ENCODE measurements around the gene TEX53. TPM values are rescaled to one million over a fixed set of nuclear protein-coding genes. Genes with fewer than 3 reads are reported as not detected.

The TEX53 gene
- total RNA-seq, 4 donors from 2014 or later = not detected

GRCh38 chr9:114666401-114666800 is 8.8 kb upstream of the TEX53 start:
- WGBS, 2 donors = 95 to 99% methylated on average over 5 of the region's 5 CpGs
- Histone ChIP-seq H3K4me1 (peaks cover 4% of the 10 kb centered on the region in 2 donors), H3K27ac (no peak overlapping the region), H3K4me3 (replicated peaks in 1 of 3) (no peak overlapping the region), H3K27me3 (no peaks in the 10 kb centered on the region), H3K9me3 (no peaks in the 10 kb centered on the region), H3K36me3 (no peaks in the 10 kb centered on the region)
- DNase-seq = no peak
- TF ChIP-seq CTCF (IDR thresholded peaks at IDR 0.05) (no peak), POLR2A (IDR thresholded peaks at IDR 0.05) (no peak)
- intact Hi-C loops (cut with DNase I) = no loop called here

GRCh38 chr9:114664181-114664580 is 6.6 kb upstream of the TEX53 start:
- H3K36me3 ChIP-seq = no peaks in the 10 kb centered on the region
- no peaks in the 10 kb centered on the region for H3K4me1 ChIP-seq
- H3K27ac ChIP-seq = no peak overlapping the region
- no peaks in the 10 kb centered on the region for H3K27me3 ChIP-seq
- no peak overlapping the region for H3K4me3 ChIP-seq (replicated peaks in 1 of 3)
- WGBS, 2 donors = 84 to 89% methylated on average over 3 of the region's 3 CpGs
- no peaks in the 10 kb centered on the region for H3K9me3 ChIP-seq
- intact Hi-C loops (cut with DNase I) = loop anchor here (5.0 kb wide), 1 partner anchor 73 kb away; no protein-coding TSS in a partner anchor
- TF ChIP-seq POLR2A (IDR thresholded peaks at IDR 0.05) (no peak), CTCF (IDR thresholded peaks at IDR 0.05) (no peak)
- DNase-seq = no peak

GRCh38 chr9:114662081-114662989 is 4.7 kb upstream of the TEX53 start:
- Histone ChIP-seq H3K4me3 (replicated peaks in 1 of 3) (no peak overlapping the region), H3K27me3 (no peaks in the 10 kb centered on the region), H3K27ac (no peak overlapping the region), H3K36me3 (no peaks in the 10 kb centered on the region), H3K9me3 (no peaks in the 10 kb centered on the region), H3K4me1 (no peaks in the 10 kb centered on the region)
- intact Hi-C loops (cut with DNase I) = loop anchor here (5.0 kb wide), 1 partner anchor 75 kb away; no protein-coding TSS in a partner anchor
- peak; percentile 53 to 86 (median 72) for TF ChIP-seq CTCF (IDR thresholded peaks at IDR 0.05)
- TF ChIP-seq POLR2A (IDR thresholded peaks at IDR 0.05) = no peak
- peak; percentile 38 to 50 for DNase-seq
- WGBS, 2 donors = 37 to 42% methylated on average over 10 of the region's 10 CpGs

- Histone ChIP-seq H3K4me1 (peaks cover 0 to 3% of the 10 kb centered on the region in 2 donors), H3K36me3 (no peaks in the 10 kb centered on the region), H3K4me3 (replicated peaks in 1 of 3) (no peak overlapping the region), H3K9me3 (no peaks in the 10 kb centered on the region), H3K27ac (no peak overlapping the region), H3K27me3 (no peaks in the 10 kb centered on the region)
- TF ChIP-seq CTCF (IDR thresholded peaks at IDR 0.05) = no peak
- TF ChIP-seq POLR2A (IDR thresholded peaks at IDR 0.05) = no peak
- WGBS, 2 donors = 86 to 90% methylated on average over 12 of the region's 12 CpGs
- DNase-seq = no peak
- intact Hi-C loops (cut with DNase I) = loop anchor here (5.0 kb wide), 1 partner anchor 361 kb away; no protein-coding TSS in a partner anchor
Measured at GRCh38 chr9:114656301-114656700, 1.3 kb downstream of the TEX53 start.

GRCh38 chr9:114655689-114656088 is 1.9 kb downstream of the TEX53 start:
- no peaks in the 10 kb centered on the region for H3K36me3 ChIP-seq
- no peak for TF ChIP-seq CTCF (IDR thresholded peaks at IDR 0.05)
- TF ChIP-seq POLR2A (IDR thresholded peaks at IDR 0.05) = no peak
- H3K4me3 ChIP-seq (replicated peaks in 1 of 3) = no peak overlapping the region
- 87 to 88% methylated on average over 8 of the region's 8 CpGs for WGBS, 2 donors
- H3K4me1 ChIP-seq = peaks cover 0 to 3% of the 10 kb centered on the region in 2 donors
- no peak overlapping the region for H3K27ac ChIP-seq
- intact Hi-C loops (cut with DNase I) = loop anchor here (5.0 kb wide), 1 partner anchor 362 kb away; no protein-coding TSS in a partner anchor
- H3K27me3 ChIP-seq = no peaks in the 10 kb centered on the region
- no peak for DNase-seq
- H3K9me3 ChIP-seq = no peaks in the 10 kb centered on the region
